Endothelial cell of hepatic sinusoid (primary cell): ENCODE results near the gene EMC9.

Experiments used
- in situ Hi-C: cut with HindIII; loops from 2 replicates; pipeline ENCODE4 v1.10.0; 2017; ENCODE audit warnings: low sequenced_read_pairs

EMC9 gene

GRCh38 chr14:24132061-24132685 is 9.2 kb downstream of the EMC9 start:
- in situ Hi-C loops, result no loop called here

- in situ Hi-C loops, result no loop called here
These were observed 9.8 kb downstream of the EMC9 start for GRCh38 chr14:24131549-24131966.

GRCh38 chr14:24130717-24131548 is 10.5 kb downstream of the EMC9 start:
- in situ Hi-C loops, result no loop called here

GRCh38 chr14:24130380-24130716 is 11.0 kb downstream of the EMC9 start, which contains the start of gene FITM1:
TSS of gene FITM1 (plus strand) at chr14:24130659. CDS start at chr14:24131564, 905 bp downstream.
- in situ Hi-C loops, result no loop called here

- in situ Hi-C loops, result no loop called here
These were observed 11.9 kb downstream of the EMC9 start for GRCh38 chr14:24129410-24129998.

GRCh38 chr14:24127673-24128072 is 13.7 kb downstream of the EMC9 start:
- in situ Hi-C loops, result no loop called here

GRCh38 chr14:24126939-24127338 is 14.5 kb downstream of the EMC9 start:
- in situ Hi-C loops, result no loop called here

GRCh38 chr14:24123424-24124417 is 17.7 kb downstream of the EMC9 start:
- in situ Hi-C loops, result no loop called here

GRCh38 chr14:24122898-24123297 is 18.5 kb downstream of the EMC9 start:
- in situ Hi-C loops, result no loop called here

- in situ Hi-C loops, result no loop called here
These were observed 19.0 kb downstream of the EMC9 start for GRCh38 chr14:24122416-24122815.

GRCh38 chr14:24121210-24121609 is 20.2 kb downstream of the EMC9 start:
- in situ Hi-C loops, result no loop called here

GRCh38 chr14:24119691-24120090 is 21.7 kb downstream of the EMC9 start:
- in situ Hi-C loops, result no loop called here

GRCh38 chr14:24117179-24117578 is 24.2 kb downstream of the EMC9 start:
- in situ Hi-C loops, result no loop called here

GRCh38 chr14:24116128-24116814 is 25.1 kb downstream of the EMC9 start:
- in situ Hi-C loops, result no loop called here

- in situ Hi-C loops, result no loop called here
These were observed 25.8 kb downstream of the EMC9 start for GRCh38 chr14:24115422-24116127.

- in situ Hi-C loops, result no loop called here
These were observed 26.6 kb downstream of the EMC9 start, which contains the start of the genes DCAF11 and NRL for GRCh38 chr14:24114532-24115421. TSS of gene DCAF11 (plus strand) at chr14:24114777. CDS start at chr14:24115595, 818 bp downstream. TSS of gene NRL (minus strand) at chr14:24114949. CDS start at chr14:24082848, 32,101 bp downstream.

GRCh38 chr14:24113801-24114531 is 27.4 kb downstream of the EMC9 start:
- in situ Hi-C loops, result no loop called here

GRCh38 chr14:24113379-24113800 is 28.0 kb downstream of the EMC9 start:
- in situ Hi-C loops, result no loop called here
